HG02623 (cell line): ENCODE results near the gene RASGRF2.

Source experiments
- ATAC-seq: cut with Tn5 transposase; IDR thresholded peaks from one replicate; pipeline ENCODE4 v1.9.1; 2021; ENCODE audit warnings: moderate library complexity; ENCODE audit not compliant: unreplicated experiment

Gene RASGRF2

DNA sequence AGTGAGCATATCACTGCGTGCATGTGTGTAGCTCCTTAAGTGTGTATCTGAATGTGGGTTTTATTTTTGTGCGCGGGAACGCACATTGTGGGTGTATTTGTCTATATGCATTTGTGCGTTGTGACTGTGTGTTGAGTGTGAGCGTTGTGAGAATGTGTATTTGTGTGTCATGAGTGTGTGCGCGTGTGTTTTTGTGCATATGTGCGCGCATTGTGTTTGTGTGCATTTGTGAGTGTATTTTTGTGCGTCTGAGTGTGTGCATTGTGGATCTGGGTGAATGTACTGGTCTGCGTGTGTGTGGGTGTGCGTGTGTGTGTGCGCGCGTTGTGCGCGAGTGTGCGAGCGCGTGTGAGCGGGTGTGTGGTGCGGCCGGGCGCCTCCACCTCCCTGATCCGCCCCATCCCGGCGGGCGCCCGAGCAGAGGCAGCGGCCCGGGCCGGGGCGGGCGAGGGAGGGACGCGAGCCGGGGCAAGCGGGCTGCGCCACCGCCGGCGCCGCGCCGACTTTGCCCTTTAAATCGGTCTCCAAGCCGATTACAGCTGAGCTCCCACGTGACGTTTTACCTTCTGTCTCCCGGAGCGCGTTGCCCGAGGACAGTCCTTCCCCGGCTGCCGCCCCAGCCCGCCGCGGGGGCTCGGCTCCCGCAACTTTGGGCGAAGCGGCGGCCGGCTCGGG, at the start of gene RASGRF2:
RASGRF2 (plus strand) TSS at position 596 of the 675 bp plus-strand sequence. CDS start 376 bp downstream, outside the sequence.
- ATAC-seq = no peak

DNA sequence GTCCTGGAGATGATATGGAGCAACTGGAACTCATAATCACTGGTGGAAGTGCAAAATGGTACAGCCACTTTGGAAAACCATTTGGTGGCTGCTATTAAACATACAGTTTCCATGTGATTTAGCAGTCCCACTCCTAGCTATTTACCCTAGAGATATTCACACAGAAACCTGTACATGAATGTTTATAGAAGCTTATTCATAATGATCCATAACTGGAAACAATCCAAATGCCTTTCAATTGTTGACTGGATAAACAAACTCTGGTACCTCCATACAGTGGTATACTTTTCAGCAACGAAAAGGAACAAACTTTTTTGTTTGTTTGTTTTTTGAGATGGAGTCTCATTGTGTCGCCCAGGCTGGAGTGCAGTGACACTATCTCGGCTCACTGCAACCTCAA, 47.7 kb upstream of the RASGRF2 start:
- no peak for ATAC-seq

- ATAC-seq = no peak
Observed at GRCh38 chr5:80915716-80916115, 44.4 kb upstream of the RASGRF2 start.

DNA sequence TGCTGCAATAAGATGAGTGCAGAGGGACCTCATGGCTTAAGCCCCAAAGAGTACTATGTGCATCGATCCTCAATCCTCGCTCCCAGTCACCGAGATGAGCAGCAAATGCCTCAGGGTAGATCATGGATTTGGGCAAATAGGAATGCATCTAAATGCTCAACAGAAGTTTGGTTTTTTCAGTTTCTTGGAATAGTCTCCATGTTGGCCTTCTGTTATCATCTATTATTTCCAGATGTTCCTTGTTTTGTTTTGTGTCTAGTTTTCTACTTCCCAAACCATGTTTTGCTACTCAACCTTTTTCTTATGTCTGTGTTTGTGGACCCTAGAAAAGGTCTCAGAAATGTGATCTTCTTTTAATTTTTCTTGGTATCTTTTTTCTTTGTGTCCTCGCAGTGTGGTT, 43.5 kb upstream of the RASGRF2 start:
- no peak for ATAC-seq

- ATAC-seq = no peak
Observed at GRCh38 chr5:80917631-80918030, 42.5 kb upstream of the RASGRF2 start.

DNA sequence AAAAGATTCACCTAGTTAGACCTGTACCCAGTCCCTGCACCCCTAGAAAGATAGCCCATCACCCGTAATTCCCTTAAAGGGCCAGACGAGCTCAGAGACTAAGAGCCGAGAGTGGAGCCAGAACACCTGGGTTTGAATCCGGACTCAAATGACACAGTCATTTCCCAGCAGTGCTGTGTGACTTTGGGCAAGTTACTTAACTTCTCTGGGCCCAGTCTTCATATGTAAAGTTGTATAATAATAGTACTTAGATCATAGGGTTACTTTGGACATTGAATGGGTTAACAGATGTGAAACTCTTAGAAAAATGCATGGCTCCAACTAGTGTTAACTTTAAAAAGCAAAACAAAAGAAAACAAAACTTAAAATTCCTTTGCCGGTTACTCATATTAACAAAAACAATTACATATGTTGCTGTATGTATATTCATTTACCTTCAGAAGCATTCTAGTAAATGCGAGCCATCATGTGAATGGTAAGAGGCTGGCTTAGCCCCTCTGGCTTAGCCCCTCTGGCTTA, 40.4 kb upstream of the RASGRF2 start:
- no peak for ATAC-seq

DNA sequence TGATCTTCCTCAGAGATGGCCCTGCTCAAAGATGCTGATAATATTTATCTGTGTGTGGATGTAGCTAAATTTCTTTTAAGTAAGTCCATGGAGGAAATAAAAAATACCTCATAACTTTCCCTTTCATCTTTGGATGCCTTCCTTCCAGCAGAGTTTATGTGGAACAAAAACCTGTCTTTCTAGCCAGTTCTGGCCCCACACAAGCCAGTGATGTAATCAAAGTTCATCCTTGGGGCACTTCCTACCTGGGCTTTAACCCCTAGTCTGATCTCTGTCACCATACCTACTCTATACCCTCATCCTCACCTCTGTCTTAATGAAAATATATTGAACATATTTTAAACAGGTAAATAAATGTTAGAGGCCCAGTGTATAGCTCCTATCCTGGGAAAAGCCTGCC, 39.8 kb upstream of the RASGRF2 start:
- ATAC-seq = no peak

GRCh38 chr5:80921026-80921425, 39.1 kb upstream of the RASGRF2 start:
- no peak for ATAC-seq

GRCh38 chr5:80925931-80926330, 34.2 kb upstream of the RASGRF2 start:
- ATAC-seq = no peak

DNA sequence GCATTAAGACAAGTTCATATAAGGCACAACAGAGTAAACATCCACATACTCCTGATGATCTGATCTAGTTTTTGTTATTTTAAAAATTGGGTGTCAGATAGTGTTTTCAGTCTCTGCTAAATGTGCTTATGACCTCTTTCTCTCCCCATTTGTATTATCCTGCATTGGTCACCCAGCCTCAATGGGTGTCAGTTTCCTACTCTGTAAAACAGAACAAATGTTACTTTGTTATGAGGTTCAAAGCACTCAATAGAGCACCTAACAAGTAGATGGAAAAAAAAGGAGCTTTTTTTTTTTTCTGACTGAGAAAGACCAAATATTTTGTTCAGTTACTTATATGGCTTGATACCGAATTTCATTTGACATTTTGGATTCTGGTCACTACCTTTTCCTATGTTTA, 33.6 kb upstream of the RASGRF2 start:
- ATAC-seq = no peak

GRCh38 chr5:80926979-80927656, 33.0 kb upstream of the RASGRF2 start:
- no peak for ATAC-seq

DNA sequence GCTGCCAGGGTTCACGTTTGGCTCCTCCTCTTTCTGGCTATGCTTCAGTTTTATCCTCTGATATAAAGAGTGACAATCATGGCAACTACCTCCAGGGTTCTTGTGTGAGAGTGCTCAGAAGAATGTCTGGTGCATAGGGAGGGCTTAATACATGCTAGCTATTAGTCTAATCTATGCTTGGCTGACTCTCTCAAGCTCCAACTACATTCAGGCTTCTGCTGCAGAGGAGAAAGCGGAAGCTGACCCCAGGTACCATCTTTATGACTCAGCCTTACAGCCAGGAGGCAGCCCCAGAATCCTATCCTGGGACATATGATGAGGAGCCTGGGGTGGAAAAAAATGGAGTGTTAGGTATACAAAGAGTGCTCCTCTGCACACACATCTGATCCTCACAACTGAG, 32.1 kb upstream of the RASGRF2 start:
- ATAC-seq = no peak

- ATAC-seq = no peak
Observed at GRCh38 chr5:80930940-80931339, 29.2 kb upstream of the RASGRF2 start.

DNA sequence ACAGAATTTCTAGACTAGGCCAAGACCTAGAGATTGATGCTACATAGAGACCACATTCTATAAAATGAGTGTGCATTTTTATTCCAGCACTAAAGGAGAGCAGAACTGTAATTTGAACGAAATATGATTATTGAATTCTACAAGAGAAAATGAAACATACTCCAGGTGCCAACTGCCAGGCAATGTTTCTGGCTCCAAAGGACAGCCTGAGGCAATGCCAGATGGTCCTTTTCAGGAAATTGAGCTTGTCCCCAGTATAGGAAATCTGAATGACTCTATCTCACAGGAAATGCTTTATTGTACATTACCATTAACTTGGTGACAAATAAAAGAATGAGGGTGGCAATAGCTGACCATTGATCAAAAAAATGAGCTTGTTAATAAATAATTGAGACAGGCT, 28.8 kb upstream of the RASGRF2 start:
- ATAC-seq = no peak

- ATAC-seq = no peak
Observed at GRCh38 chr5:80933036-80933435, 27.1 kb upstream of the RASGRF2 start.

- ATAC-seq = no peak
Observed at GRCh38 chr5:80934751-80935150, 25.4 kb upstream of the RASGRF2 start.

- ATAC-seq = no peak
Observed at GRCh38 chr5:80935811-80936385, 24.3 kb upstream of the RASGRF2 start.

DNA sequence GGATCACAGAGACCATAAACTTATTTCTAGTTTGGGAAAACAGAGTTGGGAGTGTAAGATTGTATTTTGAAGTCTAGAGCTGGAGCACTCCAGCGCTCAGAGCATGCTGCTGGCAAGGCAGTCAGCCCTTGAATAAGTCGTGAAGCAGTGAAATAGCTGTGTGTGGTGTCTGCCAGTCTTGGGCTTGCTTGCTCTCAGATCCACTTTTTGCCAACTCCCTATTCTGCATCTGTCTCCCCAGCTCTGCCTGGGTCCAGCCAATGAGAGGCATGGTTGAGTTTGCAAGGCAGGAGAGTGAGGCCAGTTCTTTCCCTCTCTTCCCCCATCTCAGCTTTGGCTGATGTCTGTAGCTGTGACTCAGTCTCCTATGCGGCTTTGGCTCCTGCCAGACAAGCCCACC, 23.3 kb upstream of the RASGRF2 start:
- no peak for ATAC-seq

- ATAC-seq = no peak
Observed at GRCh38 chr5:80937584-80938356, 22.4 kb upstream of the RASGRF2 start.

- ATAC-seq = no peak
Observed at GRCh38 chr5:80941496-80941895, 18.7 kb upstream of the RASGRF2 start.

- ATAC-seq = no peak
Observed at GRCh38 chr5:80951366-80951765, 8.8 kb upstream of the RASGRF2 start.
